GM13976 (cell line): ENCODE data around the gene OR7C1.
"Not testable (repeated sequence)": the region's sequence is repeated elsewhere in the genome, so short reads cannot be mapped to it uniquely, and the experiment has no call there.

ENCODE experiments used
- DNase-seq: peaks from one replicate; pipeline ENCODE4 v3.0.0; 2012; ENCODE audit warnings: low spot score
- in situ Hi-C: fragments of 300-500 bp; cut with MboI; formaldehyde crosslinking; loops from one replicate; pipeline ENCODE4 v1.12.0; 2022; ENCODE audit warnings: low sequenced_read_pairs, mixed read lengths, inconsistent platforms; ENCODE audit not compliant: unreplicated experiment
- TF ChIP-seq, protein P1 (sequence below): IDR thresholded peaks from 2 replicates; pipeline ENCODE4 v1.5.1; 2012; ENCODE audit warnings: borderline replicate concordance, mild to moderate bottlenecking; ENCODE audit not compliant: insufficient read depth; ENCODE audit errors: extremely low read depth, missing control alignments, control extremely low read depth

Gene OR7C1

DNA sequence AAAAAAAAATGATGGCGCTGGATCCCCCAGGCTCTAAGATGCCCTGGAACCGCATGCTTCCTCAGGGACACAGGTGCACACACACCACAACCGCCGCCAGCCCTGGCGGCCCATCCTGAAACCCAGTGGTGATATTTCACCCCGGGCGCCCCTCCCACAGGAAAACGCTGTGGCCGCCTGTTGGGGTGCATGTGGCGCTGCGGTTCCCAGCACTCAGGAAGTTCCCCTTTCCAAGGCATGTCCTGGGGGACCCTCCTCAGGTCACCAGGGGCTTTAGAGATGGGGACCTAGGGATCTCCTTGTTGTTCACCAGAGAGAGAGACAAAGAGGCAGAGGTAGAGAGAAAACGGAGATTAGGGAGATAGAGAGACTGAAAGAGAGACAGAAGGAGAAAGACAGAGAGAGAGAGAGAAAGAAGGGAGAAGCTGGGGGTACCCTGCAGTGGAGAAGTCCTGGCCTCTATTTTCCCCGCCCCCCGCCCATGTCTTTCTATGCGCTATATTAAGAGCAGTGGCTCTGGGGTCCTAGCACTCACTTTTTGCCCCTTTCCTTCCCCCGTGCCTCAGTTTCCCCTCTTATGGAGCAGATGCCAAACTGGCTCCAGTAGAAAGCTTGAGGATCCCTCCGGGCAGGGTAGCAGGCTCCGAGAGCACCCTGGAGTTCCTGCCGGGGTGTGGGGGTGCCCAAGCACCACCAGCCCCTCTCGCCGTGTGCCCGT lies 59.0 kb downstream of the OR7C1 start:
- in situ Hi-C loops = loop anchor here (10.0 kb wide), 1 partner anchor 201 kb away; the partner anchor contains the start of gene NDUFB7
- peak; percentile 56 for DNase-seq

DNA sequence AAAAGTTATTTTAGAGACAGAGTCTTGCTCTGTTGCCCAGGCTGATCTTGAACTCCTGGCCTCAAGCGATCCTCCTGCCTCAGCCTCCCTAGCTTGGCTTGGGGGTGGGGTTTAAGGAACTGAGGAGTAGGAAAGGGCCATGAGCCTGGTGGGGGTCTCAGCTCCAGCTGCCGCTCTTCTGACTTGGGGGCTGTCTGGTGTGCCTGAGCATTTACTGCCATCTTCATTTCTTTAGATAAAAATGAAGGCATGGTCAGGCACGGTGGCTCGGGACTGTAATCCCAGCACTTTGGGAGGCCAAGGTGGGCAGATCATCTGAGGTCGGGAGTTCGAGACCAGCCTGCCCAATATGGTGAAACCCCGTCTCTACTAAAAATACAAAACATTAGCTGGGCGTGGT lies 59.7 kb downstream of the OR7C1 start:
- in situ Hi-C loops = loop anchor here (10.0 kb wide), 1 partner anchor 201 kb away; the partner anchor contains the start of gene NDUFB7
- not testable (repeated sequence) for DNase-seq

More for the DNA sequence above, 59.0 kb downstream of the OR7C1 start:
- TF ChIP-seq, protein P1, sequence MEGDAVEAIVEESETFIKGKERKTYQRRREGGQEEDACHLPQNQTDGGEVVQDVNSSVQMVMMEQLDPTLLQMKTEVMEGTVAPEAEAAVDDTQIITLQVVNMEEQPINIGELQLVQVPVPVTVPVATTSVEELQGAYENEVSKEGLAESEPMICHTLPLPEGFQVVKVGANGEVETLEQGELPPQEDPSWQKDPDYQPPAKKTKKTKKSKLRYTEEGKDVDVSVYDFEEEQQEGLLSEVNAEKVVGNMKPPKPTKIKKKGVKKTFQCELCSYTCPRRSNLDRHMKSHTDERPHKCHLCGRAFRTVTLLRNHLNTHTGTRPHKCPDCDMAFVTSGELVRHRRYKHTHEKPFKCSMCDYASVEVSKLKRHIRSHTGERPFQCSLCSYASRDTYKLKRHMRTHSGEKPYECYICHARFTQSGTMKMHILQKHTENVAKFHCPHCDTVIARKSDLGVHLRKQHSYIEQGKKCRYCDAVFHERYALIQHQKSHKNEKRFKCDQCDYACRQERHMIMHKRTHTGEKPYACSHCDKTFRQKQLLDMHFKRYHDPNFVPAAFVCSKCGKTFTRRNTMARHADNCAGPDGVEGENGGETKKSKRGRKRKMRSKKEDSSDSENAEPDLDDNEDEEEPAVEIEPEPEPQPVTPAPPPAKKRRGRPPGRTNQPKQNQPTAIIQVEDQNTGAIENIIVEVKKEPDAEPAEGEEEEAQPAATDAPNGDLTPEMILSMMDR = no peak

DNA sequence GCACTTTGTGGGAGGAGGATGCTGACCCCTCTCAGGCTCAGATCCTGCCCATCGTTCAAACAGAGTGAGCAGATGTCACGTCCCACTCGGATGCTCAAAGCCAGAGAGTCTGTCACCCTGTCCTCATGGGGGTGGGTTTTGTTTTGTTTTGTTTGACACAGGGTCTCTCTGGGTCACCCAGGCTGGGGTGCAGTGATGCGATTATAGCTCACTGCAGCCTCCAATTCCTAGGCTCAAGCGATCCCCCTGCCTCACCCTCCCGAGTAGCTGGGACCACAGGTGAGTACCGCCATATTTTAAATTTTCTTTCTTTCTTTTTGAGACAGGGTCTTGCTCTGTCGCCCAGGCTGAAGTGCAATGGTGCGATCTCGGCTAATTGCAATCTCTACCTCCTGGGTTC lies 60.6 kb downstream of the OR7C1 start:
- no peak for DNase-seq
- in situ Hi-C loops = loop anchor here (10.0 kb wide), 1 partner anchor 200 kb away; the partner anchor contains the start of gene NDUFB7
- TF ChIP-seq, protein P1 = no peak

DNA sequence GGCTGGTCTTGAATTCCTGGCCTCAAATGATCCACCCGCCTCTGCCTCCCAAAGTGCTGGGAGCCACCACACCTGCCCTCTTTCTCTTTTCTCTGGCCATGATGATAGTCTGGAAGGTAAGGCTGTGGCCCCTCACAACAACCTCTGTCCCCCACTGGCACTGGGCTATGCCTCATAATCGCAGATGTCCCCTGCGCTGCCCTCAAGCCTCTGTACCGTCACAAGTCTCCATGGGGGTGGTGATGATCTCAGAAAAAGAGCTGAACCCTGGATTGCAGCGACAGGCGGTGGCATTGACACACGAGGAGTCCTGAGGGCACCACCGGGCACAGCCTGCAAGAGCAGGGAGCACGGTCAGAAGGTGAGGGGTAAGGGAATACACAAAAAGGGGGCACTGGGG lies 61.3 kb downstream of the OR7C1 start:
- in situ Hi-C loops = loop anchor here (10.0 kb wide), 1 partner anchor 199 kb away; the partner anchor contains the start of gene NDUFB7
- not testable (repeated sequence) for DNase-seq

DNA sequence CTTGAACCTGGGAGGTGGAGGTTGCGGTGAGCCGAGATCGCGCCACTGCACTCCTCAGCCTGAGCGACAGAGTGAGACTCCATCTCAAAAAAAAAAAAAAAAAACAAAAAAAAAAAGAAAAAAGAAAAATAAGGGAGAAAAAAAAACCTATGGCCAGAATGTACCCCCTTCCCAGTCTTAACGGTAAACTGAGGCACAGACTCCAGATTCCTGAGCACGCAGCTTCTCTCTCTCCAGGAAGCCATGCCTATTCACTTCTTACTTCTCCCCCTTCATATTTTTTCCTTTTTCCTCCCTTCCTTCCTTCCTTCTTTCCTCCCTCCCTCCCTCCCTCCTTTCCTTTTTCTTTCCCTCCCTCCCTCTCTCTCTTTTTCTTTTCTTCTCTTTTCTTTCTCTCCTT lies 62.0 kb downstream of the OR7C1 start:
- no peak for DNase-seq
- in situ Hi-C loops = loop anchor here (10.0 kb wide), 1 partner anchor 198 kb away; the partner anchor contains the start of gene NDUFB7

DNA sequence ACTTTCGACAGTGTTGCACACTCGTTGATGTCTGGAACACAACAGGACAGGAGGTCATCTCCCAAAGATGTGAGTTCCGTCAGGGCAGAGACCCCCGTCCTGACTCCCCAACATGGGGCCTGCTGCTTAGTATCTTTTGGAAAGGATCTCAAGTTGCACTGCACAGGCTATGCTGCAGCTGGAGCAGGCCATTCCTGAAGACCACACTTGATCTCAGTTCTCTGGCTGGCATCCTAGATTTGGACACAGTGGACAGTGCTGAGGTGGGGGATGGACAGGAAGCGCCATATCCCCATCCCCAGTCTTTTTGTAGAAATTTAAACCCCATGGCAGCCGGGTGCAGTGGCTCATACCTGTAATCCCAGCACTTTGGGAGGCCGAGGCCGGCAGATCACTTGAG lies 62.5 kb downstream of the OR7C1 start:
- TF ChIP-seq, protein P1 = no peak
- no peak for DNase-seq
- in situ Hi-C loops = loop anchor here (10.0 kb wide), 1 partner anchor 198 kb away; the partner anchor contains the start of gene NDUFB7

More for the DNA sequence above, 62.0 kb downstream of the OR7C1 start:
- TF ChIP-seq, protein P1 = no peak

DNA sequence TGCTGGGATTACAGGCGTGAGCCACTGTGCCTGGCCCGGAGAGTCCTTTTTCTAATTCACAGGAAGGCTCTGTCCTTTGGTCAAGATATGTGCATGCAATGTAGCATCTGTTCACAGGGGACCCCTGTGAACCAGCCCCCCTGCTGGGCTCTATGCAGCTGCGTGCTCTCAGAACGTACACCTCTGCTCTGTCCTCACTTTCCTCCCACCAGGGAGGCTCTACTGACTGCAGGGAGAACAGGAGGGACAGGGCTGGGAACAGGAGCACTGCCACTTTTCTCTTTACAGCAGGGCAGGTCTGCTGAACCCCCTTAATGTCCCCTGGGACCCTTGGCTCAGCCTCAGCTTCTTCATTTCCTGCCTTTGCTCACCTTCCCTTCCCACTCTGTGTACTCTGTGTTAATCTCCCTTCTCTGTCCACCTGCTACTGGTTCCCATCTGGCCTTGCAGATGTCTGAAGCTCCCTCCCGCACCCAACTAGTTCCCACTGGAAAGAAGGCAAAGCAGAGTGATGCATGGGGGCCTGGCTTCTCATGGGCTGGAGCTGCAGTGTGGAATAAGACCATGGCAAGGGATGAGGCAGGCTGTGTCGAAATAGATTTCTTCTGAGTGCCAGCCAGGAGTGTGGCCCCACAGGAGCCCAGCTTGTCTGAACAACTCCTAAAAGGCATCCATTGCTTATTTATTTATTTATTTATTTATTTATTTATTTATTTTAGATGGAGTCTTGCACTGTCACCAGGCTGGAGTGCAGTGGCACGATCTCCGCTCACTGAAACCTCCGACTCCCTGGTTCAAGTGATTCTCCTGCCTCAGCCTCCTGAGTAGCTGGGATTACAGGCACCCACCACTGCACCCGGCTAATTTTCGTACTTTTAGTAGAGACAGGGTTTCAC lies 63.8 kb downstream of the OR7C1 start:
- DNase-seq = no peak
- in situ Hi-C loops = loop anchor here (10.0 kb wide), 1 partner anchor 196 kb away; the partner anchor contains the start of gene NDUFB7
- TF ChIP-seq, protein P1 = no peak
